Hematopoietic multipotent progenitor cell treated with erythropoietin and hydrocortisone succinate and interleukin-3 and kit ligand, for 15 days (in vitro differentiated cells): ENCODE results near the gene ZNF71.
A peak's percentile ranks its signal among the peaks of the same experiment; 100 is the strongest.
"Not testable (repeated sequence)": the region's sequence is repeated elsewhere in the genome, so short reads cannot be mapped to it uniquely, and the experiment has no call there.

Experiments
- DNase-seq: peaks from one replicate; pipeline ENCODE4 v3.0.0-alpha.2; 2015; ENCODE audit warnings: low spot score

ZNF71 gene

DNA sequence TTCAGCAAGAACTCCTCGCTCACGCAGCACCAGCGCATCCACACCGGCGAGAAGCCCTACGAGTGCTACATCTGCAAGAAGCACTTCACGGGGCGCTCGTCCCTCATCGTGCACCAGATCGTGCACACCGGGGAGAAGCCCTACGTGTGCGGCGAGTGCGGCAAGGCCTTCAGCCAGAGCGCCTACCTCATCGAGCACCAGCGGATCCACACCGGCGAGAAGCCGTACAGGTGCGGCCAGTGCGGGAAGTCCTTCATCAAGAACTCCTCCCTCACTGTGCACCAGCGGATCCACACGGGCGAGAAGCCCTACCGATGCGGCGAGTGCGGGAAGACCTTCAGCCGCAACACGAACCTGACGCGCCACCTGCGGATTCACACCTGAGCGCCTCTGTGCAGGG lies 27.3 kb downstream of the ZNF71 start:
- no peak for DNase-seq

DNA sequence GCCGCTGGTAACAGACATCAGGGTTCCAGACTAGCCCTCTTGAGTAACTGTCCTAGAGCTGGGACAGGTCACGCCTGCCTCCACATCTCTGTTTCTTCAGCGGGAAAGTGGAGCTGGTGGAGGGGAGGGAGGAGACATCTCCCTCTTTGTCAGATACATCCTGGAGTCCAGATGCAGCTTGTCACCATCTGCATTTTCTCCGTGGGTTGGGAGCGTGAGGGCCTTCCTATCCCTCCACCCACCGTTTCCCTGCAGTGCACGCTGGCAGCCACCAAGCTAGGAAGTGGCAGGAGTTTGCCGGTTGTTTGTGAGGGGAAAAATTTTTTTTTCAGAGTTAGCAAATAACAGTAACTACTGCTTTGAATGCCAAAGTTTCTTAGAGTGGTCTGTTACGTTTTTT lies 27.9 kb downstream of the ZNF71 start:
- DNase-seq, result no peak

DNA sequence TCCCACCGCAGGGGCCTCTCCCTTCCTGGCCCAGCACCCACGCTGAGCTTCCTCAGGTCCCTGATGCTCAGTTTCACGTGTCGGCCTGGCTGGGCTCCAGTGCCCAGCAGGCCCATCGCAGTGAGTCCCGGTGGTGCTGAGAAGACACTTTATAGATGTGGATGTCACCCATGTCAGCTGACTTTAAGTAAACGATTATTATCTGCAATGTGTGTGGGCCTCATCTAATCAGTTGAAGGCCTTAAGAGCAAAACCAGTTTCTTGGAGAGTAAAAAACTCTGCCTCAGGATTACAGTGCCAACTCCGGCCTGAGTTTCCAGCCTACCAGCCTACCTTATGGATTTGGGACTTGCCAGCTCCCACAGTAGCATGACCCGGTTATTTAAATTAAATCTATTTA lies 30.6 kb downstream of the ZNF71 start:
- DNase-seq, result no peak

DNA sequence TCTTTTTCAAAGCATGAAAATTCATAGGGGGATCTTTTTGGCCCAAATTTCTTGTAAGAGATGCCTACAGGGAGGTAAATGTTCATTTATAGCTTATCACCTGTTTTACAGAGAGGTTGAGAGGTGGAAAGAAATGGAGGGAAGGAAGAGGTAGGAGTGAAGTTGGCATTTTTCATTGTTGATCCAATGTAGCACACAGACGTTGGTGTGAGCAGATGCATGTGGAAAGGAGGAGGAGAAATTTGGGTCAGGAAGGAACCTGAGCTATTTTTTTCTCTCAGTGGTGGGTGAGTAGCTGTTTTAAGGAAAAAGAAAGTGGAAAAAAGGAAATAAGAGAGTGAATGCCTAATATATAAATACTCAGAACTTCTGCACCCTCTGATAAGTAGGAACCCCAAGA lies 37.9 kb downstream of the ZNF71 start:
- DNase-seq, result no peak

DNA sequence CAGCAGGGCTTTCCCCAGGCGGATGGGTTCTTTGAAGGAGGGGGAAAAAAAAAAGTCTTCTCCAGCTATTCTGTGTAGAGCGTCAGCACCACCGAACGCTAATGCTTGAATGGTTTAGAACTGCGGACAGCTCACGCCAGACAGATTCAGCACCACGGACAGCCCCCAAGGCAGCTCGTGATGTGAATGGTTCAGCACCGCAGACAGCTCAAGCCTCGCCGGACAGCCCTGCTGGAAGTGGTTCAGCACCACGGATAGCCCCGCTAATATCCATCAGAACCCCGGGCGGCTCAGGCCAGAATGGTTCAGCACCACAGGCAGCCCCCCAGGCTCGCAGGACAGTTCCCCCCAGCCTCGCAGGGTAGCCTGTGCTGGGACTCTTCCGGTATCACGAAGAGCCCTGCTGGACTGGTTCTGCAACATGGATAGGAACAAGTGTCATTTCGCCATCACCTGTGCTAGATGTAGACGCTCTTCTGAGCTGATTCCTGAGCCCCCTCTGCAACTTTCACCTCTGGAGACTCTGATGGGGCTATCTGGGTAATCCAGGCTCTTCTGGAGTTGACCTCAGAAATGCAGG lies 43.0 kb downstream of the ZNF71 start:
- DNase-seq, result no peak

DNA sequence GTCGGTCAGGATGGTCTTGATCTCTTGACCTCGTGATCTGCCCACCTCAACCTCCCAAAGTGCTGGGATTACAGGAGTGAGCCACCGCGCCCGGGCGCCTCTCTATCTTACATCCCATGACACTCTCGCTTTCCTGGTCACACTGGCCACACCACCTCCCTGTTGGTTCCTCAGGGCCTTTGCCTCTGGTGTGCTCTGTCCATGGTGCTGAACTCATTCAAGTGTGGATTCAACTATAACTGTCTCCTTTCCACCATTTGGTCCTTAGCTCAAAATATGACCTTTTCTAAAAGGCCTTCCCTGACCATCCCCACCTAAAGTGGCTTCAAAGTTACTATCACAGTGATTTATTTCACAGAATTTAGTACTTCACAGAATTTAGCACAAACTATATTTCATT lies 44.1 kb downstream of the ZNF71 start:
- DNase-seq, result no peak

DNA sequence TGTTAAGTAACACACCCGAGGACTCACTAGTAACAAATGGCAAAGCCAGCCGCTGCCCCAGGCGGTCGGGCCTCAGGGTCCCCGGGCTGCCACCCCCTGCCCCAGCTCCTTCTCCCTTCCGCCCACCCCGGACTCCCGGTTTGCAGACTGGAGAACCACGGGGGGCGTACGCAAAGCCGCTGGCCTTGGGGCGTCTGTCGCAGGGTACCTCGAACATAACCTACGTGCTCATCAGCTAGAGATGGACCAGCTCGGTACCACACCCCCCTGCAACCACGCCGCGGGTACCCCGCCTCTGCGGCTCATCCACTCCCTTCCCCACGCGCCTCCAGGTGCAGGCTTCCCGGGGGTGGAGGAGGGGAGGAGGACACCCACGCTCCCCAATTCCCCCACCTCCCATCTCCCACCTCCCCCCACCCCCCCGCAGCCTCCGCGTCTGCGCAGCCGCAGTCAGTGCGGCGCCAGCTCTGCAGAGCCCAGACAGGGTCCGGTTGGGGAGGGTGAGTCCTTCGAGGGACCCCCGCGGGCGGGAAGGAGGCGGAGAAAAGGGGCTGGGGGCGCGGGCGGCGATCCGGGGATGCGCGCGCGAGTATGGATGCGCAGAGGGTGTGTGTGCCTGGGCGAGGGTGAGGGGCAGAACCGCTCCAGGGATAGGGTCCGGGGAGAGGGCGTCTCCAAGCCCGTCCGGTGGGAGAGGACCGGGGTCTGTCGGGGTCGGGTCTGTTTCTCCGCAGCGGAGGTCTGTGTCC lies 47.8 kb downstream of the ZNF71 start, which contains the start of gene SMIM17:
SMIM17 (plus strand) TSS at position 449 of the 749 bp plus-strand sequence. CDS start 2,509 bp downstream, outside the sequence.
- DNase-seq, result no peak

DNA sequence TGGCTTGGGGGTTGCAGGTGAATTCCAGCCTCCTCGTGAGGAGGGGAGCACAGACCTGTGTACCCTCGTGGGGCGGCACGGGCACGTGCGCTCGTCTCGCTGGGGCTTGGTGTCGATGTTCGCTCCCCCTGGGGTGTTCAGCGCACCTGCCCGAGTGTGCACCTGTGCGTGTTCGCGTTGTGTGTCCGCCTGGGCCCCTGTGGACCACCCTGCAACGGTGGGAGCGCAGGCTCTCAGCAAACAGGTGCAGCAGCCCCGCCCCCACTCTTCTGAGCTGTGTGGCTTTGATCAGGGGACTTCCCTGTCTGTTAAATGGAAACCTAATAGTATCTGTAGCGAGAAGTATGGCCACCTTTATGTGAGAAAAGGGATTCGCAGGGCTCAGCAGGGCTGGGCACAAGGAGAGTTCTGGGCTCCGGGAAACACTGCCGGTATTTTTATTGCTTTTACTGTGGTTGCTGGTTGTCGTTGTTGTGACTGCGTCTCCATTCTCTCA lies 48.4 kb downstream of the ZNF71 start:
- DNase-seq, result no peak

DNA sequence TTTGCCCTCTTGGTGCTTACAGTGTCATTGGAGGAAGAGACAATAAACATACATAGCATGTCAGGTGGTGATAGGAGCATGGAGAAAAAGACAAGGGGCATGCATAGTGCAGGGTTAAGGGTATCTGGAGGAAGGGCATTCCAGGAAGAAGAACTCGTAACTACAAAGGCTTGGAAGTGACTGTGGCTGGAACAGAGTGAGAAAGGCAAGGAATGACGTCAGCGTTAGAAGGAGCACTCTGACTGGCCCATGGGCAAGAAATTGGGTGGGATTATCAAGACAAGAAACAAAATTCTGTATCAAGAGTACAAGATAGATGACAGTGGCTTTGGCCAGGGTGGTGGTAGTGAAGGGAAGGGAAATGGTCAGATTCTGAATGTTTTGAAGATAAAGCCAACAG lies 59.0 kb downstream of the ZNF71 start:
- no peak for DNase-seq

DNA sequence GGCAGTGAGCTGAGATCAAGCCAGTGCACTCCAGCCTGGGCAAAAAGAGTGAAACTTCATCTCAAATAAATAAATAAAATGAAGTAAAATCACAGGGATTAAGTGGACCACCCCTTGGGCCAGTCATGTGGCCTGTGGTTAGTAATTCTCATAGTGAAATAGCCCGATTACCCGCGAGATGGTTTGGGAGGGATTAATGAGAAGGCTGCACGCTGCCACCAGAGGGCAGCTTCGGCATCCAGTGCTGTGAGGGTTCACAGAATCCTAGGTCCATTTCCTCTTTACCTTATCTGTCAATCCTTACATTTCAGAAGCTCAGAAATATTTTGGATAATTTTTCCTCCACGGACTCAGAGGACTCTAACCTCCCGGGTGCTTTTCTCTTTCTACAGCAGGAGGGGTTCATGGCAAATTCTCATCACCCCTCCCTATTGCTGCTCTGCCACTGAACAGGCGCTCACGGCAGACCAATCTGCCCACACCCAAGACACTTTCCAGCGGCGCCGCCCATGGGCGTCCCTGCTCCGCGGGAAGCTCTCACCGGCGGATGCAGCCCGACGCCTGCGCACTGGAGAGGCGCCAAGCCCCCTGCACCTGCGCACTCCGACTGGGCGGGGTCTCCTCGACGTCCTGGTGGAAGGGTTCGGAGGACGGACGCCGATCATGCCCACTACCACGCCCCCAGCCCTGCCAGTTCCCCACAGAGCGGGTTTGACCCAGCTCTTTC lies 65.4 kb downstream of the ZNF71 start:
- DNase-seq, result no peak

DNA sequence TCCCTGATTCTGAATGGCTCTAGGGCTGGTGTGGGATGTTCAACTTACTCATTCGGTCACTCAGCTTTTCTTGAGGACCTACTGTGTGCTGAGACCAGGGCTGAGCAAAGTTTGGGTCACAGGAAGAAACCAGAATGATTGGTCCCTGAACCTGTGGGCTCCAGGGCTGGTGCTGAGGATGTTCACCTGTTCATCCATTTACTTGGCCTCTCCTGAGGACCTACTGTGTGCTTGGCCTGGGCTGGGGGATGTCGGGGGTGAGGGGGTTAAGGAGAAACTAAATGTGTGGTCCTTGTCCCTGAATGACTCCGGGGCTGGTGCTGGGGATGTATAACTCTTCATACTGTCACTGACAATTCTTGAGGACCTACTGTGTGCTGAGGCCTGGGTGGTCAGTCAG lies 66.1 kb downstream of the ZNF71 start:
- DNase-seq, result no peak

DNA sequence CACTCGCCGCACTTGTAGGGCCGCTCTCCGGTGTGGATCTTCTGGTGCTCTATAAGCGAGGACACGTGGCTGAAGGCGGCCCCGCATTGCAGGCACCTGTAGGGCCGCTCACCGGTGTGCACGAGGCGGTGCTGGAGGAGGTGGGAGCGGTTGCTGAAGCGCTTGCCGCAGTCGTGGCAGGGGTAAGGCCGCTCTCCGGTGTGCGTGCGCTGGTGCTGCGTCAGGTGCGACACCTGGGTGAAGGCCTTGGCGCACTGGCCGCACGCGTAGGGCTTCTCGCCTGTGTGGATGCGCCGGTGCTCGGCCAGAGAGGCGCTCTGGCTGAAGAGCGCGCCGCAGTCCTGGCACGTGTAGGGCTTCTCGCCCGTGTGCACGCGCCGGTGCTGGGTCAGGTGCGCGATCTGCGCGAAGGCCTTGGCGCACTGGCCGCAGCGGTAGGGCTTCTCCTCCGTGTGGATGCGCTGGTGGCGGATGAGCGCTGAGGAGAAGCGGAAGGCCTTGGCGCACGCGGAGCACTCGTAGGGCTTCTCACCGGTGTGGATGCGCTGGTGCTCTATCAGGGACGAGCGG lies 68.9 kb downstream of the ZNF71 start:
- DNase-seq, result no peak

DNA sequence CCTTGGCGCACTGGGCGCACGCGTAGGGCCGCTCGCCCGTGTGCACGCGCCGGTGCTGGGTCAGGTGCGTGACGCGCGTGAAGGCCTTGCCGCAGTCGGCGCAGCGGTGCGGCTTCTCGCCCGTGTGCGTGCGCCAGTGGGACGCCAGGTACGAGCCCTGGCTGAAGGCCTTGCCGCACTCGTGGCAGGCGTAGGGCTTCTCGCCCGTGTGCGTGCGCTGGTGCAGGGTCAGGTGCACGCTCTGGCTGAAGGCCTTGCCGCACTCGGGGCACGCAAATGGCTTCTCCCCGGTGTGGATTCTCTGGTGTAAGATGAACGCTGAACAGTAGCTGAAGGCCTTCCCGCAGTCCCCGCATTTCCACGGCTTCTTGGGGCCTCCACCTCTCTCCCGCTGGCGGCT lies 69.4 kb downstream of the ZNF71 start:
- no peak for DNase-seq

DNA sequence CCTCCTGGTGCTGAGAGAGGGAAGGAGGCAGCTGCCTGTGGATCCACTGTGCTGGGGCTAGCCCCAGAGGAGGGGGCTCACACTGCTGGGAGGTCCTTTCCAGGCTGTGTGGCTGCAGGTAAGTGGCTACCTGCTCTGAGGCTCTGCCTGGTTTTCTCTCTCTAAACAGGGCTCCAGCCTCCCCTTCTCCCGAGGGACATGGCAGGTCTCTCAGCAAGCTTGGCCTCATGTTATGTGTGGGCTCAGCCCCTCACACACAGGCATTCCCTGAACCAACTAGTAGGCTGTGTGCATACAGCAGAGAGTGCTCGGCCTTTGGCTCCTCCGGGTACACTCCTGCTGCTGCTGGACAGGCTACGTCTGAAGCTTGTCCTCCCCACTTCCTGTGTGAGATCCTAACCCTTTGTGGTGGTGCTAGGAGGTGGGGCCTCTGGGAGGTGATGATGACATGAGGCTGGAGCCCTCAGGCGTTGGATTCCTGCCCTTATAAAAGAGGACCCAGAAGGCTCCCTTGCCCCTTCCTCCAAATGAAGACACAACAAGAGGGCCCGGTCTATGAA lies 72.3 kb downstream of the ZNF71 start:
- no peak for DNase-seq

DNA sequence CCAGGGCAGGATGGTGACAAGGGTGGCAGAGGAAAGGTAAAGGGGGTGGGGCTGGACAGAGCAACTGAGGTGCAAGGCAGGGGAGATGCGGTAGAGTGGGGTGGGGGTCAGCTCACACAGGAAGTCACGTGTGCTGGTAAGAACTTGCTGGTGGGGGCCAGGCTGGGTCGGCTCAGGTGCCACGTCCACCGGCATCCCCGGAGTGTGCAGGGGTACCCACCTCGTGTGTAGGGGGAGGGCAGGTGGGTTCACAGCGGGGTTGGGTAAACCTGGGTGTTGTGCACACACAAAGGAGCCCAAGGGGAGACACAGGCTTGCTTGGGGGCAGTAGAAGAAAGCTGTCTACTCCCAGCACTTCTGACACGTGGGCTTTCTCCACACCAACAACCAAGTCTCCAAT lies 73.6 kb downstream of the ZNF71 start:
- DNase-seq, result no peak

DNA sequence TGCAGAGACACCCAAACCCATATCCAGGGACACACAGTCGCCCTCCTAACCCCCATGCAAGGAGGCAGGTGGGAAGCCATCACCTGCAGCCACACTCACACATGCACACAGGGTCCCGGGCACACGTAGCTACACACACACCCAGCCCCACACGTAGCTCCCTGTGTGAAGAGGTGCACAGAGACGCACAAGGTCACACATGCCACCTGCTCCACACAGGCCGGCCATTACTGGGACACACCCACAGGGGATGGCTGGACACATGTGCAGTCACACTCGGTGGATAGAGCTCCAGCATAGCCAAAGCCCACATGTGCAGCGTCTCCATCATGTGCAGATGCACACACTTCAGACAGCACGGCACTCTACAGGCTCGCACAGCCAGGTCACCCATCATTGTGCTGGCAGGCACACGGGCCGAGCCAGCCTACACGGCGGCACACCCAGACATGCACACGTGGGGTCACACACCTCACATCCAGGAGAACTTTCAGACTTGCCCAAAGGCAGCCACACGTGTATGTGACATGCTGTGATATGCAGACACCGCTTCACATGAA lies 75.4 kb downstream of the ZNF71 start:
- no peak for DNase-seq

DNA sequence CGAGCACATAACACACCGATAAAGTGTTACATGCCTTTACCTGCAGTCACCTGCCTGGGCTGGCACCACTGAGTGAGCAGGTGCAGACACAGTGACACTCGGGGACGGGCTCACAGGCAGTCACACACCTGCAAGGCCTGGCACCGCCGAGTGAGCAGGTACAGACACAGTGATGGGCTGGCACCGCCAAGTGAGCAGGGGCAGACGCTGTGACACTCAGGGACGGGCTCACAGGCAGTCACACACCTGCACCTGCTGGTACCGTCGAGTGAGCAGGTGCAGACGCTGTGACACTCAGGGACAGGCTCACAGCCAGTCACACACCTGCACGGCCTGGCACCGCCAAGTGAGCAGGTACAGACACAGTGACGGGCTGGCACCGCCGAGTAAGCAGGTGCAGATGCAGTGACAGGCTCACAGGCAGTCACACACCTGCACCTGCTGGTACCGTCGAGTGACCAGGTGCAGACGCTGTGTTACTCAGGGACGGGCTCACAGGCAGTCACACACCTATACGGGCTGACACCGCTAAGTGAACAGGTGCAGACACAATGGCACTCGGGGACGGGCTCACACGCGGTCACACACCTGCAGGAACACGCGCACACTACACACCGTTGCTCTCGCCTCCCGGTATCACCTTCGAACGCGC lies 76.0 kb downstream of the ZNF71 start:
- no peak for DNase-seq

DNA sequence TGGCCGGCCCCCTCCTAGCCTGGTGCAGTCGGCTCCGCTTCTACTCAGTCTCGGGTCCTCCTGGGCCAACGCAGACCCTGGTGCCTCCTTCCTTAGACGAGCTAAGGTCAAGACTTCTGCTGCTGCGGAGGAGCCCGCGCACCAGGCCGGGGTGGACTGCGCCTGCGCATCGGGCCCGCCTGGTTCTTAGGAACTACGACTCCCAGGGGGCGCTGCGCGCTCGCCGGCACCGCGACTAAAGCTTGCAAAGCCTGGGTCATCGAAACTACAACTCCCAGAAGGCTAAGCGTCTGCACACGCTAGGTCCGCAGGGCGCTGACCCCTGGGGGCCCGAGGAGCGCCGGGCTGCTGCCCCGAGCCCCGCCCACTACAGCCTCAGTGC lies 76.5 kb downstream of the ZNF71 start, which contains the start of gene ZNF835:
ZNF835 (minus strand) TSS at position 145 of the 382 bp plus-strand sequence. CDS start 6,559 bp downstream, outside the sequence.
- DNase-seq, result peak; percentile 17

DNA sequence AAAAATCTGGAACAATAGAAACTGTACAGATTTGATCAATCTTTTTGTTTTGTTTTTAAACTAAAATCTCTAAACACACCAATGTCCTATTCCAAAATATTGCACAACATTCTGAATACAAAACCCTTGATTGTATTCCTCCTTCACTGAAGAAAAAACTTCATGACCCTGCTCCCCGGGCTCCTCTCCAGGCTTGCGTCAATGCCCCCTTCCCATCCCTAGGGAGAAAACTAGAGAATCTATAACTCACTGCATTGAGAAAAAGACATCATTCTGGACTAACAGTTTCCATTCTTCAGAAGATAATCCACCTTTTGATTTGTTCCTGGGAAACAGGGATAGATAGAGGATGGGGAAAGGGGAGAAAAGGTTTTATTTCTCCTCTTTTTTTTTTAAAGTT lies 77.5 kb downstream of the ZNF71 start:
- not testable (repeated sequence) for DNase-seq
